ENCODE measurements around the gene ST6GALNAC1. TPM values are rescaled to one million over a fixed set of nuclear protein-coding genes. Genes with fewer than 3 reads are reported as not detected.

ST6GALNAC1 gene
- total RNA-seq, 1 experiment from 2014 or later = not detected

DNA sequence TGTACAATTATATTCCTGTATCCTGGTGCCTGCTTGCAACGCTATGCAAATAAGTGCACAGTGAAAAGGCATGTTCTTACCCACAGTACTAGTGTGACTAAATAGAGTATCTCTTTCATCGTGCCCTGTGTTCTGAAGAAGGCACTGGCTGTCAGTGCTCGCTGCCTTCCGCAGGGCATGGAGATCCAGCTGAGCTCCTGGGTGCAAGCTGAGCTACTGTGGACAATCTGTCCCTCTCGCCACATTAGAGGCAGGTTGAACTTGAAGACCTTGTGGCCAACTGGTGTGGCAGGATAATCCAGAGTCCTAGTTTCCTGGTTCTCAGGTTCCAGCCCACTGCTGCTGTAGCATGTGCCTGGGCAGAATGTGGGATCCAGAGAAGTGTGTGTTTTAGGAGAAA lies 1.9 kb upstream of the ST6GALNAC1 start:
- H3K4me1 ChIP-seq (ENCODE audit: insufficient read depth, low read length, poor library complexity, severe bottlenecking) = no peaks in the 10 kb centered on the region
- TF ChIP-seq CTCF (conservative IDR thresholded peaks at IDR 0.05; ENCODE audit: low read depth, low read length) (no peak), EZH2 (IDR thresholded peaks at IDR 0.05; ENCODE audit: borderline replicate concordance, low read depth, low read length, poor library complexity, severe bottlenecking) (no peak)
- BruUV-seq (replicated peaks) = no TSS peak
- no peaks in the 10 kb centered on the region for H3K36me3 ChIP-seq (ENCODE audit: insufficient read depth, low read length, poor library complexity, severe bottlenecking)
- H3K9me3 ChIP-seq (ENCODE audit: low read depth, low read length, poor library complexity, severe bottlenecking) = no peaks in the 10 kb centered on the region
- DNase-seq (ENCODE audit: low spot score) = no peak
- no peak overlapping the region for H3K4me3 ChIP-seq (ENCODE audit: low read depth, low read length, poor library complexity, severe bottlenecking)
- intact Hi-C loops (cut with micrococcal nuclease; ENCODE audit: unreplicated experiment) = no loop called here
- no peak overlapping the region for H3K27ac ChIP-seq (ENCODE audit: low read depth, low read length, poor library complexity, severe bottlenecking)
- CTCF ChIA-PET = no interaction called here
- no peaks in the 10 kb centered on the region for H3K27me3 ChIP-seq (replicated peaks; ENCODE audit: insufficient read depth, low read depth, low read length, poor library complexity)
- POLR2A ChIA-PET (ENCODE audit: low non-redundant PET) = no interaction called here

- Histone ChIP-seq H3K4me3 (ENCODE audit: low read depth, low read length, poor library complexity, severe bottlenecking) (no peak overlapping the region), H3K27ac (ENCODE audit: low read depth, low read length, poor library complexity, severe bottlenecking) (no peak overlapping the region), H3K4me1 (ENCODE audit: insufficient read depth, low read length, poor library complexity, severe bottlenecking) (no peaks in the 10 kb centered on the region), H3K9me3 (ENCODE audit: low read depth, low read length, poor library complexity, severe bottlenecking) (no peaks in the 10 kb centered on the region), H3K36me3 (ENCODE audit: insufficient read depth, low read length, poor library complexity, severe bottlenecking) (no peaks in the 10 kb centered on the region), H3K27me3 (replicated peaks; ENCODE audit: insufficient read depth, low read depth, low read length, poor library complexity) (no peaks in the 10 kb centered on the region)
- ChIA-PET POLR2A (ENCODE audit: low non-redundant PET) (no interaction called here), CTCF (no interaction called here)
- no TSS peak for BruUV-seq (replicated peaks)
- intact Hi-C loops (cut with micrococcal nuclease; ENCODE audit: unreplicated experiment) = no loop called here
- TF ChIP-seq CTCF (conservative IDR thresholded peaks at IDR 0.05; ENCODE audit: low read depth, low read length) = no peak
- no peak for TF ChIP-seq EZH2 (IDR thresholded peaks at IDR 0.05; ENCODE audit: borderline replicate concordance, low read depth, low read length, poor library complexity, severe bottlenecking)
- DNase-seq (ENCODE audit: low spot score) = no peak
Observed at GRCh38 chr17:76644995-76645394, 1.4 kb upstream of the ST6GALNAC1 start.

- H3K27ac ChIP-seq (ENCODE audit: low read depth, low read length, poor library complexity, severe bottlenecking) = no peak overlapping the region
- ChIA-PET POLR2A (ENCODE audit: low non-redundant PET) (interaction anchor here (0.7 kb wide), 1 partner anchor 82 kb away, joined by 4 read pairs; no protein-coding TSS in a partner anchor), CTCF (no interaction called here)
- no peaks in the 10 kb centered on the region for H3K9me3 ChIP-seq (ENCODE audit: low read depth, low read length, poor library complexity, severe bottlenecking)
- no peak overlapping the region for H3K4me3 ChIP-seq (ENCODE audit: low read depth, low read length, poor library complexity, severe bottlenecking)
- H3K4me1 ChIP-seq (ENCODE audit: insufficient read depth, low read length, poor library complexity, severe bottlenecking) = no peaks in the 10 kb centered on the region
- H3K36me3 ChIP-seq (ENCODE audit: insufficient read depth, low read length, poor library complexity, severe bottlenecking) = no peaks in the 10 kb centered on the region
- no peak for DNase-seq (ENCODE audit: low spot score)
- no TSS peak for BruUV-seq (replicated peaks)
- H3K27me3 ChIP-seq (replicated peaks; ENCODE audit: insufficient read depth, low read depth, low read length, poor library complexity) = no peaks in the 10 kb centered on the region
- intact Hi-C loops (cut with micrococcal nuclease; ENCODE audit: unreplicated experiment) = no loop called here
- TF ChIP-seq CTCF (conservative IDR thresholded peaks at IDR 0.05; ENCODE audit: low read depth, low read length) (no peak), EZH2 (IDR thresholded peaks at IDR 0.05; ENCODE audit: borderline replicate concordance, low read depth, low read length, poor library complexity, severe bottlenecking) (no peak)
Observed at GRCh38 chr17:76642994-76643393, 563 bp downstream of the ST6GALNAC1 start.

Measured in A673 (cell line).